Measurements from ENCODE around the gene ICAM3. TPM values are rescaled to one million over a fixed set of nuclear protein-coding genes. Genes with fewer than 3 reads are reported as not detected.
A peak's percentile ranks its signal among the peaks of the same experiment; 100 is the strongest.

The ICAM3 gene
- total RNA-seq, 1 experiment from 2014 or later = 8.3 TPM

GRCh38 chr19:10380313-10381102, 41.1 kb upstream of the ICAM3 start, which contains the start of gene TYK2:
TSS of gene TYK2 (minus strand) at chr19:10380572. CDS start at chr19:10378406, 2,166 bp downstream.
- Histone ChIP-seq H4K20me1 (ENCODE audit: insufficient read depth) (no peaks in the 10 kb centered on the region), H3K9me3 (ENCODE audit: control insufficient read depth in 1 of 2, insufficient read depth in 1 of 2, low read depth in 1 of 2, low read length in 2 of 2) (no peaks in the 10 kb centered on the region), H3K9ac (ENCODE audit: low read length) (peak within 1 kb of the TSS; percentile 83), H3K4me3 (replicated peaks in 1 of 2; ENCODE audit: low read depth in 1 of 2, low read length in 2 of 2) (peak within 1 kb of the TSS; percentile 80 to 96), H3K36me3 (ENCODE audit: control insufficient read depth in 1 of 2, insufficient read depth in 2 of 2, low read length in 2 of 2) (peaks cover 0 to 4% of the 10 kb centered on the region in 2 experiments; a peak in 2 of 4 replicates), H3K4me1 (ENCODE audit: control insufficient read depth in 1 of 2, insufficient read depth in 2 of 2, low read length in 2 of 2) (peaks cover 2 to 13% of the 10 kb centered on the region in 2 experiments; a peak in 3 of 4 replicates), H2AFZ (ENCODE audit: low read depth, low read length, poor library complexity, severe bottlenecking) (peak within 1 kb of the TSS; percentile 24), H3K4me2 (ENCODE audit: low read length) (peak within 1 kb of the TSS; percentile 100), H3K9me2 (ENCODE audit: insufficient read depth) (no peaks in the 10 kb centered on the region), H3K27ac (ENCODE audit: low read depth, low read length) (peak within 1 kb of the TSS; percentile 86), H3K27me3 (ENCODE audit: insufficient read depth, low read length) (no peaks in the 10 kb centered on the region), H3K79me2 (ENCODE audit: insufficient read depth, low read length) (peaks cover 9% of the 10 kb centered on the region)
- TF ChIP-seq ZNF274 (IDR thresholded peaks at IDR 0.05; ENCODE audit: low read depth, low read length) = no peak
- peak; percentile 99 for TF ChIP-seq SP1 (IDR thresholded peaks at IDR 0.05; ENCODE audit: low read depth)
- TF ChIP-seq ZFX (IDR thresholded peaks at IDR 0.05) = no peak
- TF ChIP-seq POLR2A (IDR thresholded peaks at IDR 0.05; ENCODE audit: borderline replicate concordance, extremely low read depth, insufficient read depth, insufficient read length) = peak; percentile 74
- TF ChIP-seq REST (IDR thresholded peaks at IDR 0.05; ENCODE audit: low read depth) = no peak
- no peak for TF ChIP-seq YY1 (IDR thresholded peaks at IDR 0.05; ENCODE audit: extremely low read depth, insufficient replicate concordance, low read depth, low read length)
- peak; percentile 83 for TF ChIP-seq POLR2AphosphoS5 (IDR thresholded peaks at IDR 0.05; ENCODE audit: low read depth, low read length)
- no peak for TF ChIP-seq ZBTB33 (IDR thresholded peaks at IDR 0.05; ENCODE audit: extremely low read depth, insufficient replicate concordance, low read length)
- no peak for TF ChIP-seq EZH2 (IDR thresholded peaks at IDR 0.05)
- TF ChIP-seq SRF (IDR thresholded peaks at IDR 0.05; ENCODE audit: low read depth) = no peak
- peak; percentile 61 for TF ChIP-seq MAX (IDR thresholded peaks at IDR 0.05)
- TF ChIP-seq ATF3 (IDR thresholded peaks at IDR 0.05) = no peak
- 0 out of 2 replicates have a peak, but pooled peaks have one; percentile 35 for TF ChIP-seq SIN3A (IDR thresholded peaks at IDR 0.05; ENCODE audit: low read depth)
- TF ChIP-seq FOSL1 (IDR thresholded peaks at IDR 0.05; ENCODE audit: low read depth) = no peak
- peak; percentile 18 for TF ChIP-seq TCF7L2 (IDR thresholded peaks at IDR 0.05; ENCODE audit: borderline replicate concordance, extremely low read depth, insufficient read depth, insufficient read length)
- no peak for TF ChIP-seq RAD21 (IDR thresholded peaks at IDR 0.05; ENCODE audit: low read depth)
- TF ChIP-seq CEBPB (IDR thresholded peaks at IDR 0.05; ENCODE audit: low read depth) = no peak
- no peak for TF ChIP-seq EZH2phosphoT487 (IDR thresholded peaks at IDR 0.05; ENCODE audit: borderline replicate concordance)
- no peak for TF ChIP-seq EGR1 (IDR thresholded peaks at IDR 0.05; ENCODE audit: low read depth)
- POLR2A ChIA-PET = interaction anchor here (0.6 to 1.4 kb wide), 6 partner anchors 8 to 293 kb away, joined by 3 to 8 read pairs (median 4); partner anchors contain the start of genes ICAM5 and RAVER1
- BruUV-seq (replicated peaks) = no TSS peak
- ATAC-seq (peak; percentile 94), DNase-seq (ENCODE audit: low read depth, low spot score) (peak; percentile 96)
- CTCF ChIA-PET = interaction anchor here (0.6 to 2.5 kb wide), 7 partner anchors 8 to 121 kb away, joined by 3 to 27 read pairs (median 4); no protein-coding TSS in a partner anchor
- intact Hi-C loops (cut with micrococcal nuclease) = loop anchor here (2.0 kb wide), 1 partner anchor 46 kb away; no protein-coding TSS in a partner anchor
- RAD21 ChIA-PET (ENCODE audit: low non-redundant PET in 1 of 2, low total read pairs in 2 of 2, uncharacterized antibody in 2 of 2, unreplicated experiment in 2 of 2) = interaction anchor here in 1 of 2 experiments (1.1 kb wide), 1 partner anchor 110 kb away, joined by 3 read pairs; the partner anchor contains the start of gene ICAM1
